HepG2 (cell line): ENCODE measurements around the gene MAGI1. TPM values are rescaled to one million over a fixed set of nuclear protein-coding genes. Genes with fewer than 3 reads are reported as not detected.

Experiments
- ATAC-seq: fragments of 200-7000 bp; cut with Tn5 transposase; 3 replicates; pipeline ENCODE4 v1.9.1; 2020; ENCODE audit warnings: mild to moderate bottlenecking, moderate library complexity
- BruUV-seq: library from RNA; stranded (reverse); fragments of 400-500 nt; replicated peaks from 2 replicates; lab custom pipeline; 2021; lab: Mats Ljungman, UMichigan
- CTCF ChIA-PET: fragments of 300-600 bp; formaldehyde crosslinking; extraction: SDS; loops from one replicate; lab custom pipeline; 2021; ENCODE audit warnings: low total read pairs, inconsistent platforms, low intra/inter-chr PET ratio; lab: Yijun Ruan, JAX
- POLR2A ChIA-PET: fragments of 350-600 bp; sonication (Branson Sonifier 250); formaldehyde crosslinking; loops from one replicate; lab custom pipeline; 2020; ENCODE audit warnings: antibody characterized with exemption, inconsistent platforms; lab: Yijun Ruan, JAX
- DNase-seq: peaks from one replicate; pipeline ENCODE4 v3.0.0-alpha.2; 2015; ENCODE audit warnings: low spot score
- FAIRE-seq: peaks from 3 replicates; lab custom pipeline; 2011; peaks lifted over from hg19 to GRCh38; lab: Jason Lieb, UNC
- H2AFZ ChIP-seq: one replicate; pipeline ENCODE4 v1.6.1; 2011; ENCODE audit warnings: low read length, inconsistent platforms
- H3K27ac ChIP-seq: fragments of 300-600 bp; 3 replicates; pipeline ENCODE4 v1.8.0; 2011; ENCODE audit warnings: mixed run types, mild to moderate bottlenecking, mixed read lengths, low read length, inconsistent platforms; ENCODE audit not compliant: insufficient read depth; ENCODE audit errors: extremely low read length
- H3K27me3 ChIP-seq, 2 experiments: fragments of 200-600 bp in 1 of 2; 2 replicates in 1 of 2; 3 replicates in 1 of 2; pipeline versions ENCODE4 v1.6.0 to v1.8.0; 2011; ENCODE audit warnings: low read length in 2 of 2, mild to moderate bottlenecking in 2 of 2, moderate library complexity in 2 of 2, inconsistent platforms in 1 of 2; ENCODE audit not compliant: insufficient read depth in 2 of 2, control insufficient read depth in 1 of 2
- H3K36me3 ChIP-seq, 2 experiments: fragments of 200-600 bp in 1 of 2; replicated peaks in 1 of 2; 2 replicates in 1 of 2; 3 replicates in 1 of 2; pipeline versions ENCODE4 v1.5.1 to v1.8.0; 2011; ENCODE audit warnings: low read length in 2 of 2, inconsistent platforms in 1 of 2; ENCODE audit not compliant: insufficient read depth in 2 of 2, control insufficient read depth in 1 of 2
- H3K4me1 ChIP-seq: 2 replicates; pipeline ENCODE4 v1.5.1; 2012; ENCODE audit warnings: low read length, inconsistent platforms; ENCODE audit not compliant: insufficient read depth
- H3K4me2 ChIP-seq: 2 replicates; pipeline ENCODE4 v1.6.0; 2011; ENCODE audit warnings: low read depth, low read length, inconsistent platforms
- H3K4me3 ChIP-seq, 3 experiments: fragments of 200-600 bp in 1 of 3; sonication (generic), shearing (Covaris generic) in 1 of 3; replicated peaks in 1 of 3; 2 replicates each; pipeline ENCODE4 v1.5.1; 2011 to 2016; ENCODE audit warnings: low read length in 3 of 3, inconsistent platforms in 2 of 3, low read depth in 2 of 3, mild to moderate bottlenecking in 2 of 3, control low read depth in 1 of 3, mixed read lengths in 1 of 3; ENCODE audit not compliant: insufficient read depth in 1 of 3
- H3K79me2 ChIP-seq: one replicate; pipeline ENCODE4 v1.6.1; 2011; ENCODE audit warnings: low read length, inconsistent platforms; ENCODE audit not compliant: insufficient read depth
- H3K9ac ChIP-seq: 2 replicates; pipeline ENCODE4 v1.6.0; 2011; ENCODE audit warnings: mild to moderate bottlenecking, low read depth, low read length, inconsistent platforms; ENCODE audit not compliant: insufficient read depth
- H3K9me3 ChIP-seq: 2 replicates; pipeline ENCODE4 v1.5.1; 2012; ENCODE audit warnings: mild to moderate bottlenecking, low read length
- H4K20me1 ChIP-seq: 2 replicates; pipeline ENCODE4 v1.6.0; 2011; ENCODE audit warnings: inconsistent platforms, mild to moderate bottlenecking, low read length, moderate library complexity; ENCODE audit not compliant: insufficient read depth
- BHLHE40 ChIP-seq: IDR thresholded peaks from 2 replicates; pipeline ENCODE4 v1.6.1; 2011; ENCODE audit warnings: low read length, improper control_type of control experiment
- CENPX ChIP-seq: sonication (generic); formaldehyde crosslinking; IDR thresholded peaks from 2 replicates; pipeline ENCODE4 v1.9.0; 2021; ENCODE audit warnings: mild to moderate bottlenecking, missing genetic modification reagents, moderate library complexity
- PRPF4 ChIP-seq: fragments of 200-400 bp; formaldehyde crosslinking; IDR thresholded peaks from 2 replicates; pipeline ENCODE4 v1.6.1; 2016; ENCODE audit warnings: low read length, low read depth; ENCODE audit not compliant: poor library complexity, severe bottlenecking
- RBAK ChIP-seq: sonication (generic); formaldehyde crosslinking; IDR thresholded peaks from 2 replicates; pipeline ENCODE4 v1.5.1; 2020; ENCODE audit warnings: mild to moderate bottlenecking, missing genetic modification reagents
- SMC3 ChIP-seq: IDR thresholded peaks from 2 replicates; pipeline ENCODE4 v1.6.1; 2011; ENCODE audit warnings: low read length, improper control_type of control experiment
- SP5 ChIP-seq: IDR thresholded peaks from 2 replicates; pipeline ENCODE4 v1.6.1; 2016; ENCODE audit warnings: low read depth, borderline replicate concordance
- STAG1 ChIP-seq: sonication (generic); formaldehyde crosslinking; IDR thresholded peaks from 2 replicates; pipeline ENCODE4 v1.4.0; 2020; ENCODE audit warnings: missing genetic modification reagents
- SUZ12 ChIP-seq: fragments of 150-350 bp; IDR thresholded peaks from 2 replicates; pipeline ENCODE4 v1.6.1; 2014; ENCODE audit warnings: low read depth, low read length
- TBX2 ChIP-seq: sonication (generic); formaldehyde crosslinking; IDR thresholded peaks from 2 replicates; pipeline ENCODE4 v1.5.0; 2020; ENCODE audit warnings: missing genetic modification reagents, mild to moderate bottlenecking, borderline replicate concordance
- ZNF354B ChIP-seq: sonication (generic); formaldehyde crosslinking; IDR thresholded peaks from 2 replicates; pipeline ENCODE4 v1.8.0; 2022; ENCODE audit warnings: mild to moderate bottlenecking, missing genetic modification reagents
- ZNF713 ChIP-seq: sonication (generic); formaldehyde crosslinking; IDR thresholded peaks from 2 replicates; pipeline ENCODE4 v1.4.0; 2020; ENCODE audit warnings: mild to moderate bottlenecking, missing genetic modification reagents
- ZSCAN30 ChIP-seq: sonication (generic); formaldehyde crosslinking; IDR thresholded peaks from 2 replicates; pipeline ENCODE4 v1.5.0; 2020; ENCODE audit warnings: mild to moderate bottlenecking, missing genetic modification reagents
- WGBS: methylation state at CpG from one replicate; pipeline ENCODE4 v1.1.6; 2017; ENCODE audit warnings: low lambda C conversion rate; 5-methylcytosine and 5-hydroxymethylcytosine counted together
- in situ Hi-C: cut with HindIII; loops from 2 replicates; pipeline ENCODE4 v1.10.0; 2017; ENCODE audit warnings: low pct_unique_long_range_greater_than_20kb; ENCODE audit not compliant: extremely low pct_ligation_motif_present
- intact Hi-C: fragments of 100-400 bp; cut with micrococcal nuclease; formaldehyde crosslinking; loops from one replicate; pipeline ENCODE4 v1.10.0; 2022; ENCODE audit not compliant: unreplicated experiment
- polyA plus RNA-seq, 8 experiments: library from polyadenylated mRNA; depleted of rRNA in 3 of 8; stranded (reverse) in 7 of 8; unstranded in 1 of 8; fragments of >200 nt; fragmentation: Illumina TruSeq in 4 of 8; extraction: Trizol in 4 of 8; gene quantifications; 2 replicates each; pipeline versions ENCODE4 v1.2.1 to v1.2.3, GENCODE V29; 2011 to 2016; ENCODE audit warnings: low read depth in 4 of 8, missing spikeins in 1 of 8, mixed read lengths in 1 of 8; ENCODE audit not compliant: insufficient read depth in 1 of 8
- total RNA-seq, 5 experiments: library from RNA; depleted of rRNA; stranded (reverse); fragments of >200 nt; fragmentation: Illumina TruSeq; extraction: Trizol; gene quantifications; 2 replicates each; pipeline ENCODE4 v1.2.3, GENCODE V29; 2016; ENCODE audit warnings: low read depth in 1 of 5
- TF ChIP-seq, protein P1 (sequence below): sonication (generic); formaldehyde crosslinking; IDR thresholded peaks from 2 replicates; pipeline ENCODE4 v1.4.0; 2020; ENCODE audit warnings: missing genetic modification reagents, borderline replicate concordance
- TF ChIP-seq, protein P2 (sequence below): sonication (generic); formaldehyde crosslinking; IDR thresholded peaks from 2 replicates; pipeline ENCODE4 v1.5.0; 2020; ENCODE audit warnings: mild to moderate bottlenecking, missing genetic modification reagents, moderate library complexity
- TF ChIP-seq, protein P3 (sequence below): sonication (generic); formaldehyde crosslinking; IDR thresholded peaks from 2 replicates; pipeline ENCODE4 v1.5.1; 2020; ENCODE audit warnings: missing genetic modification reagents, mild to moderate bottlenecking, borderline replicate concordance
- TF ChIP-seq, protein P4 (sequence below): sonication (generic); formaldehyde crosslinking; IDR thresholded peaks from 2 replicates; pipeline ENCODE4 v1.5.1; 2020; ENCODE audit warnings: mild to moderate bottlenecking, moderate library complexity, missing genetic modification reagents

The MAGI1 gene
- total and polyA plus RNA-seq, 2 of the 13 experiments (the other 11 are each of a cell fraction or from before 2014, with no cell fraction given): 22.2 to 26.0 TPM

DNA sequence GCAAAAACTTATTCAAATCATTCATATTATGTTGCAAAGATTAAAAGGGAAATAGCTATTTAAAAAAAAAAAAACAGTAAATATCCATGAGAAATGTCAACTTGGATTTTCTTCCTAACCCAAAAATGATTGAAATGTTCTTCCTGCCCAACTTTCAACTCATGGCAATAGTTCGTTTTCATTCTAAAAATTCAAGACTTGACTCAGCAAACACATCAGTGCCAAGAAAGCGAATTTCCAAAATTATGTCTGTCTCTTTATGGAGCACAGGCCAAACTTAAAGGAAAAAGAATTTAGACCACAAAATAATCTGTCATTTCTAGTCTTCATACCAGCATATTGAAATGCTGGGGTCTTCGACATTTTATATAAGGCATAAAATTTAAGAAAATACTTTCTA is 63.7 kb downstream of the MAGI1 start (continued):
- no peak for TF ChIP-seq PRPF4
- TF ChIP-seq ZNF354B (CRISPR knock-in tag): no peak
- no peak for TF ChIP-seq ZSCAN30 (CRISPR knock-in tag)
- TF ChIP-seq ZNF713 (CRISPR knock-in tag): no peak
- TF ChIP-seq SP5 (CRISPR knock-in tag): no peak

DNA sequence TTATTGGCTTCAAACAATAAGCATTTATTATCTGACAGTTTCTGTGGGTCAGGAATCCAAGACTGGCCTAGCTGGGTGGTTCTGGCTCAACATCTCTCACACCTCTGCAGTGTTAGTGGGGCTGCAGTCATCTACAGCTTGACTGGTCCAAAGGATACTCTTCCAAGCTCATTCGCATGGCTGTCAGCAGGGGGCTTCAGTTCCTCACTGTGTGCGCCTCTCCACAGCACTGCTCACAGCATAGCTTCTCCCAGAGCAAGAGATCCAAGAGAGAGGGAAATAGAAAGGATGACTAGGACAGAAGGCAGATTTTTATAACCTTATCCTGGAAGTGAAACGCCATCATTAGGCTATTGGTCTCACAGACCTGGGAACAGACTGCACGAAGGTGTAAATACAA is 64.2 kb downstream of the MAGI1 start:
- Histone ChIP-seq H3K4me3 (no peak overlapping the region), H3K27ac (no peak overlapping the region), H4K20me1 (peaks cover 15% of the 10 kb centered on the region; the same call in 1 of the 2 replicates), H3K27me3 (no peaks in the 10 kb centered on the region), H3K79me2 (peaks cover 72% of the 10 kb centered on the region), H3K4me2 (no peak overlapping the region), H3K36me3 (peaks cover 1 to 11% of the 10 kb centered on the region in 2 experiments; a peak in 3 of 5 replicates), H3K9me3 (no peaks in the 10 kb centered on the region), H3K4me1 (peaks cover 13% of the 10 kb centered on the region), H2AFZ (no peak overlapping the region), H3K9ac (no peak overlapping the region)
- 92% methylated on average over 4 of the region's 4 CpGs for WGBS
- in situ Hi-C loops (no loop called here), intact Hi-C loops (no loop called here)
- BruUV-seq: no TSS peak
- FAIRE-seq: peak; percentile 52
- DNase-seq: no peak
- ChIA-PET POLR2A (no interaction called here), CTCF (interaction anchor here (0.8 kb wide), 1 partner anchor 164 kb away, joined by 3 read pairs; no protein-coding TSS in a partner anchor)
- peak; percentile 92 for ATAC-seq
- TF ChIP-seq STAG1 (peak; percentile 61), CENPX (CRISPR knock-in tag) (no peak), BHLHE40 (no peak), RBAK (CRISPR knock-in tag) (peak; percentile 84), SMC3 (0 out of 2 replicates have a peak, but pooled peaks have one; percentile 23), TBX2 (CRISPR knock-in tag) (no peak), SUZ12 (no peak)
- TF ChIP-seq, protein P1, sequence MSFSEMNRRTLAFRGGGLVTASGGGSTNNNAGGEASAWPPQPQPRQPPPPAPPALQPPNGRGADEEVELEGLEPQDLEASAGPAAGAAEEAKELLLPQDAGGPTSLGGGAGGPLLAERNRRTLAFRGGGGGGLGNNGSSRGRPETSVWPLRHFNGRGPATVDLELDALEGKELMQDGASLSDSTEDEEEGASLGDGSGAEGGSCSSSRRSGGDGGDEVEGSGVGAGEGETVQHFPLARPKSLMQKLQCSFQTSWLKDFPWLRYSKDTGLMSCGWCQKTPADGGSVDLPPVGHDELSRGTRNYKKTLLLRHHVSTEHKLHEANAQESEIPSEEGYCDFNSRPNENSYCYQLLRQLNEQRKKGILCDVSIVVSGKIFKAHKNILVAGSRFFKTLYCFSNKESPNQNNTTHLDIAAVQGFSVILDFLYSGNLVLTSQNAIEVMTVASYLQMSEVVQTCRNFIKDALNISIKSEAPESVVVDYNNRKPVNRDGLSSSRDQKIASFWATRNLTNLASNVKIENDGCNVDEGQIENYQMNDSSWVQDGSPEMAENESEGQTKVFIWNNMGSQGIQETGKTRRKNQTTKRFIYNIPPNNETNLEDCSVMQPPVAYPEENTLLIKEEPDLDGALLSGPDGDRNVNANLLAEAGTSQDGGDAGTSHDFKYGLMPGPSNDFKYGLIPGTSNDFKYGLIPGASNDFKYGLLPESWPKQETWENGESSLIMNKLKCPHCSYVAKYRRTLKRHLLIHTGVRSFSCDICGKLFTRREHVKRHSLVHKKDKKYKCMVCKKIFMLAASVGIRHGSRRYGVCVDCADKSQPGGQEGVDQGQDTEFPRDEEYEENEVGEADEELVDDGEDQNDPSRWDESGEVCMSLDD (CRISPR knock-in tag): no peak
- TF ChIP-seq, protein P2, sequence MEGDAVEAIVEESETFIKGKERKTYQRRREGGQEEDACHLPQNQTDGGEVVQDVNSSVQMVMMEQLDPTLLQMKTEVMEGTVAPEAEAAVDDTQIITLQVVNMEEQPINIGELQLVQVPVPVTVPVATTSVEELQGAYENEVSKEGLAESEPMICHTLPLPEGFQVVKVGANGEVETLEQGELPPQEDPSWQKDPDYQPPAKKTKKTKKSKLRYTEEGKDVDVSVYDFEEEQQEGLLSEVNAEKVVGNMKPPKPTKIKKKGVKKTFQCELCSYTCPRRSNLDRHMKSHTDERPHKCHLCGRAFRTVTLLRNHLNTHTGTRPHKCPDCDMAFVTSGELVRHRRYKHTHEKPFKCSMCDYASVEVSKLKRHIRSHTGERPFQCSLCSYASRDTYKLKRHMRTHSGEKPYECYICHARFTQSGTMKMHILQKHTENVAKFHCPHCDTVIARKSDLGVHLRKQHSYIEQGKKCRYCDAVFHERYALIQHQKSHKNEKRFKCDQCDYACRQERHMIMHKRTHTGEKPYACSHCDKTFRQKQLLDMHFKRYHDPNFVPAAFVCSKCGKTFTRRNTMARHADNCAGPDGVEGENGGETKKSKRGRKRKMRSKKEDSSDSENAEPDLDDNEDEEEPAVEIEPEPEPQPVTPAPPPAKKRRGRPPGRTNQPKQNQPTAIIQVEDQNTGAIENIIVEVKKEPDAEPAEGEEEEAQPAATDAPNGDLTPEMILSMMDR (CRISPR knock-in tag): peak; percentile 49
- TF ChIP-seq, protein P3, sequence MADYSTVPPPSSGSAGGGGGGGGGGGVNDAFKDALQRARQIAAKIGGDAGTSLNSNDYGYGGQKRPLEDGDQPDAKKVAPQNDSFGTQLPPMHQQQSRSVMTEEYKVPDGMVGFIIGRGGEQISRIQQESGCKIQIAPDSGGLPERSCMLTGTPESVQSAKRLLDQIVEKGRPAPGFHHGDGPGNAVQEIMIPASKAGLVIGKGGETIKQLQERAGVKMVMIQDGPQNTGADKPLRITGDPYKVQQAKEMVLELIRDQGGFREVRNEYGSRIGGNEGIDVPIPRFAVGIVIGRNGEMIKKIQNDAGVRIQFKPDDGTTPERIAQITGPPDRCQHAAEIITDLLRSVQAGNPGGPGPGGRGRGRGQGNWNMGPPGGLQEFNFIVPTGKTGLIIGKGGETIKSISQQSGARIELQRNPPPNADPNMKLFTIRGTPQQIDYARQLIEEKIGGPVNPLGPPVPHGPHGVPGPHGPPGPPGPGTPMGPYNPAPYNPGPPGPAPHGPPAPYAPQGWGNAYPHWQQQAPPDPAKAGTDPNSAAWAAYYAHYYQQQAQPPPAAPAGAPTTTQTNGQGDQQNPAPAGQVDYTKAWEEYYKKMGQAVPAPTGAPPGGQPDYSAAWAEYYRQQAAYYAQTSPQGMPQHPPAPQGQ (CRISPR knock-in tag): no peak
- TF ChIP-seq, protein P4, sequence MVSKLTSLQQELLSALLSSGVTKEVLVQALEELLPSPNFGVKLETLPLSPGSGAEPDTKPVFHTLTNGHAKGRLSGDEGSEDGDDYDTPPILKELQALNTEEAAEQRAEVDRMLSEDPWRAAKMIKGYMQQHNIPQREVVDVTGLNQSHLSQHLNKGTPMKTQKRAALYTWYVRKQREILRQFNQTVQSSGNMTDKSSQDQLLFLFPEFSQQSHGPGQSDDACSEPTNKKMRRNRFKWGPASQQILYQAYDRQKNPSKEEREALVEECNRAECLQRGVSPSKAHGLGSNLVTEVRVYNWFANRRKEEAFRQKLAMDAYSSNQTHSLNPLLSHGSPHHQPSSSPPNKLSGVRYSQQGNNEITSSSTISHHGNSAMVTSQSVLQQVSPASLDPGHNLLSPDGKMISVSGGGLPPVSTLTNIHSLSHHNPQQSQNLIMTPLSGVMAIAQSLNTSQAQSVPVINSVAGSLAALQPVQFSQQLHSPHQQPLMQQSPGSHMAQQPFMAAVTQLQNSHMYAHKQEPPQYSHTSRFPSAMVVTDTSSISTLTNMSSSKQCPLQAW (CRISPR knock-in tag): no peak
